Measurements from ENCODE around the gene KPNA6.

KPNA6 gene

GRCh38 chr1:32107742-32108661, at the start of gene KPNA6:
Gene KPNA6 (plus strand): TSS chr1:32108056. CDS start chr1:32108131, 75 bp downstream.
- TF ChIP-seq CTCF (IDR thresholded peaks at IDR 0.05): no peak

DNA sequence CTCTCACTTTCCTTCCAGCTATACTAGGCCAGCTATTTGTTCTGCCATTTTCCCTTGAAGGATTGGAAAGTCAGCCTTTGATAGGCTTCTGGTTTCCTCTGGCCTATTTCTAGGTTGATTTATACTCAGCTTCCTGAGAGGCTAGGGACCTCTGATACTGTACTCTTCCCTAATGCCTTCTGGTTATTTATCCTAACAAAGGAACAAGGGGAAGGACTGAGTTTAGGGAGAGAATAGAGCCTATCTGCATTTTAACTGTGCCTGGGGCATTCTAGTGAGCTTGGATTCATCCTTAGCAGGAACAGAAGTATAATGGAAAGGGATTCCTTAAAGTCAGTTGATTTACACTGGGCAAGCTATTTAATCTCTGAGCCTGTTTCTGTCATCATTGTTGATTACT, 46.9 kb upstream of the KPNA6 start:
- no peak for TF ChIP-seq CTCF (IDR thresholded peaks at IDR 0.05)

- no peak for TF ChIP-seq CTCF (IDR thresholded peaks at IDR 0.05)
Measured at GRCh38 chr1:32062867-32063230, 45.0 kb upstream of the KPNA6 start.

GRCh38 chr1:32063261-32063681, 44.6 kb upstream of the KPNA6 start:
- TF ChIP-seq CTCF (IDR thresholded peaks at IDR 0.05): peak; percentile 50; the same call in 1 of the 2 replicates

DNA sequence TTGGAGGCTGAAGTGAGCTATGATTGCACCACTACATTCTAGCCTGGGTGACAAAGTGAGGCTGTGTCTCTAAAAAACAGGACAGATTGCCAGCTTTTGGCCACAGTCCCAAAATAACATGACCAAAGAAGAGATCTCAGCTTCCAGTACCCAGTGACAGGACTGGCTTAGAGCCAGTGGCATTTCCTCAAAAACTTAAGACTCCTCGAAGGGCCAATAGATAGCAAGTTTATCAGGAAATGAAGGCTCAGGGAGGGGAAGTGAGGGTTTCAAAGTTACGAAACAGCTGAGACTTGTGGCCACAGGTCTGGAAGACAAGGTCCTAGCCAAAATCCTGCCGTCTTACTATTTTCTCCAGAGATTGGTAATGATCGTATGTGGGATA, 41.4 kb upstream of the KPNA6 start:
- TF ChIP-seq CTCF (IDR thresholded peaks at IDR 0.05): no peak

- no peak for TF ChIP-seq CTCF (IDR thresholded peaks at IDR 0.05)
Measured at GRCh38 chr1:32068957-32069588, 38.8 kb upstream of the KPNA6 start.

DNA sequence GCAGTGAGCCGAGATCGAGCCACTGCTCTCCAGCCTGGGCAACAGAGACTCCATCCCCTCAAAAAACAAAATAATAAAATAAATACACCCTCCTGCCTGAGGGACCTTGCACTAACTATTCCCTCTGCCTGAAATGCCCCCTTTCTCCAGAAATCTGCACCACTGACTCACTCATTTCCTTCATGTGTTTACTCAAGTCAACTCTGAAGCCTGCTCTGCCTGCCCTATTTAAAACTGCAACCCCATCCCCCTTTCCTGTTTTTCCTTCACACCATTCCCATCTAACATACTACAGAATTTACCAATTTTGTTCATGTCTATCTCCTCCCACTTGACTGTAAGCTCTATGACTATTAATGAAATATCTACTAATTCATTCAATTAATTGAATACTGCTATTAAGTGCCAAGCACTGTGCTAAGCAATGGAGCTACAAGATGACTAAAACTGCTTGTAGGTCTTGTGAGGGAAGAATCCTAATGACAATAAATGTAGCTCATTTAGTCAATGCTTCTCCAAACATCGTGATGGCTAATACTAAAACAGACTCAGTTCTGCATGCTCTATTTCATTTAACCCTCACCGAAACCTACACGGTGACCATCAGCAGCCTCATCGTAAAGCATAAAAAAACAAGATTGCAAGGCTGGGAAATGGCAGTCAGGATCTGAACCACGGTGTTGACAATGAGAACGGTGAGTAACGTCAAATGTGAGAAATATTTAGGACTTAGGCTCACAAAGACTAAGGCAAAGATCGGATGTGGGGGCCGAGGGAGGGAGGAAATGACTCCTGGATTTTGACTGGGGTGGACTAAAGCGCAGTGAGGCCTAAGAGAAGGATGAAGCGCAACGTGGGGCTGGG, 35.9 kb upstream of the KPNA6 start:
- TF ChIP-seq CTCF (IDR thresholded peaks at IDR 0.05): no peak

Measured in LNCAP (cell line).